Natural killer cell treated with Interleukin-12 subunit alpha and Interleukin-12 subunit beta and Interleukin-15 and Interleukin-18, amount 100 ng/mL, for 72 hours (primary cell): Measurements from ENCODE around the gene NRCAM. TPM values are rescaled to one million over a fixed set of nuclear protein-coding genes. Genes with fewer than 3 reads are reported as not detected.

Experiments
- ATAC-seq, 2 donors: fragments of 150-1000 bp; cut with Tn5 transposase in 1 of 2; sonication (Bioruptor Pico), chemical (Tn5 transposase) in 1 of 2; 2 replicates each; pipeline ENCODE4 v1.10.0; 2021
- DNase-seq: peaks from one replicate; pipeline ENCODE4 v3.0.0; 2022; ENCODE audit warnings: low spot score
- H3K27ac Mint-ChIP-seq, 2 donors: 1 replicate in 1 of 2; 2 replicates in 1 of 2; pipeline ENCODE4 v1.8.0; 2022; ENCODE audit warnings: mixed read lengths in 2 of 2, mild to moderate bottlenecking in 1 of 2, moderate library complexity in 1 of 2
- H3K27me3 Mint-ChIP-seq, 2 donors: 1 replicate in 1 of 2; 2 replicates in 1 of 2; pipeline ENCODE4 v1.8.0; 2022; ENCODE audit warnings: mixed read lengths in 2 of 2
- H3K36me3 Mint-ChIP-seq: one replicate; pipeline ENCODE4 v1.8.0; 2022; ENCODE audit warnings: mixed read lengths
- H3K4me1 Mint-ChIP-seq, 2 donors: 1 replicate in 1 of 2; 2 replicates in 1 of 2; pipeline ENCODE4 v1.8.0; 2022; ENCODE audit warnings: low read depth in 2 of 2, mixed read lengths in 2 of 2, mild to moderate bottlenecking in 1 of 2
- H3K4me3 Mint-ChIP-seq: one replicate; pipeline ENCODE4 v1.8.0; 2022; ENCODE audit warnings: mixed read lengths
- H3K9me3 Mint-ChIP-seq: 2 replicates; pipeline ENCODE4 v1.8.0; 2022; ENCODE audit warnings: mixed read lengths
- total RNA-seq, 2 donors: library from RNA; stranded (reverse); gene quantifications; one replicate each; pipeline ENCODE4 v1.2.3, GENCODE V29; 2022

The NRCAM gene
- total RNA-seq, 2 donors from 2014 or later: not detected

DNA sequence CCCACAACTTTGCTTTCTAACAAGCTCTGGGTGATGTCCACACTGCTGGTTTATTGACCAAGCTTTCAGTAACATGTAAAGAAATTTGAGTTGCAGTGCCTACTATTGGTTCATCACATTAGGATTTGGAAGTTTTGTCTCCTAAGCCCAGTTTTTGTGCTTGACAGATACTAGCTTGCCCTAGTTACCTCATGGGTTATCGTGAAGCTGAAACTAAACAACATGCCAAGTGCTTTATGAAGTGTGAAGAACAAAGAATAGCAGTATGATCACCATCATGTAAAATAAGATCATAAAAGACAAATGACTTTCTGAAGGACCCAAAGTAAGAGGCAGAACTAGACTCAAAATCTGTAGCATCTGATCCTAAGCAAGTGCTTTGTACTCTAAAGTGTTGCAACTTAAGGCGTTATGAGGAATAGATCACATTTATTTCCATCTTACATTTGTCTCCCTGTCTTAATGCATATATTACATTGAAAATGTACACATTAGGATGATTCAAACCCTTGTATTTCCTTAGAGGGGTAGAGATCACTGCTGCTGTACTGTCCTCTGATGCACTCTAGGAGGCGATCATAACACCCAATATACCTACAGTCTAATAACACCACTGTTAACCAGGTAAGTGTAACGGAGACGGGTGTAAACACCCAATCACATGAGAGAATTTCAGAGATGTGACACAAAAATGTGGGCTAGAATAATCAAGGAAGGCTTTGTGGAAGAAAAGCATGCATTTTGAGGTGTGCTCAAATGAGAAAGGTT is 71.3 kb downstream of the NRCAM start:
- peaks cover 3% of the 10 kb centered on the region for H3K9me3 Mint-ChIP-seq
- no peaks in the 10 kb centered on the region for H3K36me3 Mint-ChIP-seq
- H3K27me3 Mint-ChIP-seq: no peaks in the 10 kb centered on the region
- H3K27ac Mint-ChIP-seq: no peak overlapping the region
- H3K4me1 Mint-ChIP-seq: no peaks in the 10 kb centered on the region
- DNase-seq (no peak), ATAC-seq (no peak)
- H3K4me3 Mint-ChIP-seq: no peak overlapping the region

DNA sequence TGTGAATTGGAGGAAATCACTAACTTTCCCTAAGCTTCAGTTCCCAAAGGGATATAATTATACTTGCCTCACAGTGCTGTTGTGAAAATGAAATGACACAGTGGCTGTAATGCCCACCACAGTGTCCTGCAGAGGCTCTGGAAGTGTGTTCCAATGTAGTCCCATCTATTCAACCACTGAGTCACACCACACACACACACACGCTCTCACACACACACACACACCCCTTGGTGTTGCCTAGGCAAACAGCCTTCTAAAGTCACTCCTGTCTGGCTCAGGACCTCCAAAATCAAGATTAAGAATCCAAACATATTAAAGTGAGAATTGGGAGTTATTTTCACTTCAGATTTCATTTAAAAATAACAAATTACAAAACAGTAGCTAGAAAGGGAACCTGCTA is 73.3 kb downstream of the NRCAM start:
- no peak overlapping the region for H3K4me3 Mint-ChIP-seq
- no peak overlapping the region for H3K27ac Mint-ChIP-seq
- H3K36me3 Mint-ChIP-seq: no peaks in the 10 kb centered on the region
- DNase-seq (no peak), ATAC-seq (no peak)
- no peaks in the 10 kb centered on the region for H3K9me3 Mint-ChIP-seq
- peaks cover 2 to 12% of the 10 kb centered on the region in 2 donors for H3K27me3 Mint-ChIP-seq
- no peaks in the 10 kb centered on the region for H3K4me1 Mint-ChIP-seq

DNA sequence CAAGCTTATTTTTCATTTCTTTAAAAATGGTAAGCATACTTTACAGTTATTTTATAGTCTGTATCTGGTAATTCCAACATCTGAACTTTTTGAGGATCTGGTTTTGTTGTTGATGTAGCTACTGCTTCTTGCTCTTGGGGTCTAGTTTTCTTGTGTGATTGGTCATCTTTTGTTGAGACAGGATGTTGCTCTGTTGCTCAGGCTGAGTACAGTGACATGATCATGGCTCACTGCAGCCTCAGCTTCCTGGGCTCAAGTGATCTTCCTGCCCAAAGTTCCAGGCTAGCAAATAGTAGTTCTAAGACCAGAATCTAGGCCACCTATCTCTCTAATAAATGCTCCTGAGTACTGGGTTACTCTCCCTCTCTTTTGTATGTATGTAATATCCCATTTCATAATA is 75.7 kb downstream of the NRCAM start:
- H3K36me3 Mint-ChIP-seq: no peaks in the 10 kb centered on the region
- no peak for ATAC-seq
- peaks cover 2 to 13% of the 10 kb centered on the region in 2 donors for H3K27me3 Mint-ChIP-seq
- H3K27ac Mint-ChIP-seq: no peak overlapping the region
- H3K9me3 Mint-ChIP-seq: no peaks in the 10 kb centered on the region
- no peak overlapping the region for H3K4me3 Mint-ChIP-seq
- no peak for DNase-seq
- no peaks in the 10 kb centered on the region for H3K4me1 Mint-ChIP-seq

DNA sequence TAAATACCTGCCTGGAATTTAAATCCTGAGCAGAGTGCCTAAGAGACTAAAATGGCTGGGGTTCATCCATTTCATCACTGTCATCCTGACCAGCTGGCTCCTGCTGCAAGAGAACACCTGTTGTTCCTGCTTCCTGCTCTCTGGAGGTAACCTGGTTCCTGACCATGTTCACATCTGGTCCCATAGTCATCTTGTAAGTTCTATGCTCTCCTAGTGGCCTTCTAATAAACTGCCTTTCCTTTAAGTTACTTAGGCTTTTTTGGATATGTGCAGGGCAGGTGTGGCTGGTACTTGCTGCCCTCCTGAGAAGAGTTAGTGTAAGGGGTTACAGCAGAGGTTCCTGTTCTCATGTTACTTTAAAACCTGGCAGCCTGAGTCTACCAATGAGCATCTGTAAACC is 80.0 kb downstream of the NRCAM start:
- no peak for ATAC-seq
- peaks cover 4 to 13% of the 10 kb centered on the region in 2 donors for H3K27me3 Mint-ChIP-seq
- H3K9me3 Mint-ChIP-seq: no peaks in the 10 kb centered on the region
- H3K4me3 Mint-ChIP-seq: no peak overlapping the region
- H3K36me3 Mint-ChIP-seq: no peaks in the 10 kb centered on the region
- no peak overlapping the region for H3K27ac Mint-ChIP-seq
- DNase-seq: no peak
- no peaks in the 10 kb centered on the region for H3K4me1 Mint-ChIP-seq

DNA sequence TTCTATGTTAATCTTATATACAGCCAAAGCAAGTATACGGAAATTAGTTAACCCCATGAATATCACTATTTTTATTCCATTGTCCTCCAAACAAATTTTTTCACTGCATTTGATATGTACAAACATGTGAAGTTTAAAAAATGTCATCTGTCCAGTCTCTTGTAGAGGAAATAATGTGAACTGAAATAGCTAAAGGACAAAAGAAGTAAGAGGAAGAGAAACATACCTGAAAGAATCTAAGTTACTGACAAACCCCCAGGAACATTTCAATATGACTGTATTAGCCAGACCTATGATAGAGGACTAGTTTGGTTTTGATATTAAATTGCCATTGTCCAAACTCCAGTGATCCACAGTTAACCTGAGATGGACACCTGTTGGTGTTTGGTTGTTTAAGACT is 80.6 kb downstream of the NRCAM start:
- DNase-seq (no peak), ATAC-seq (no peak)
- H3K9me3 Mint-ChIP-seq: no peaks in the 10 kb centered on the region
- H3K36me3 Mint-ChIP-seq: no peaks in the 10 kb centered on the region
- H3K27me3 Mint-ChIP-seq: peaks cover 4 to 13% of the 10 kb centered on the region in 2 donors
- H3K4me1 Mint-ChIP-seq: no peaks in the 10 kb centered on the region
- H3K27ac Mint-ChIP-seq: no peak overlapping the region
- H3K4me3 Mint-ChIP-seq: no peak overlapping the region

DNA sequence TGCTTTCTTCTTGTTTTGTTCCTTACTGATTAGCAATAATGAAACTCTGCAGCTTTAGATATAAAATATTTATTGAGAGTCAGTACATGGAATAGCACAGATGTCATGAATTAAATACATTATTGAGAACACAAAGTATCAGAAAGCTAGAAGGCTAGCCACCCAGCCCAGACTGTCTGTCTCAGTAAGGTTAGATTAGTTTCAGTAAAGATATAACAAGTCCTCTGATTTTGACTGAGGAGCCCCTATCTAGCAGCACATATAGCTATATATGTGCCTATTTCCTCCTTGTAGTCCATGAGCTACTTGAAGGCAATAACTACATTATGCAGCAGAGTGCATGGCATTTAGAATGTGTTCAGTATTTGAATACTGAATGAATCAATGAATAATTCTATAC is 81.3 kb downstream of the NRCAM start:
- Mint-ChIP-seq H3K36me3 (no peaks in the 10 kb centered on the region), H3K4me3 (no peak overlapping the region), H3K9me3 (no peaks in the 10 kb centered on the region), H3K4me1 (no peaks in the 10 kb centered on the region), H3K27ac (no peak overlapping the region), H3K27me3 (peaks cover 4 to 13% of the 10 kb centered on the region in 2 donors)
- no peak for DNase-seq
- ATAC-seq: no peak

DNA sequence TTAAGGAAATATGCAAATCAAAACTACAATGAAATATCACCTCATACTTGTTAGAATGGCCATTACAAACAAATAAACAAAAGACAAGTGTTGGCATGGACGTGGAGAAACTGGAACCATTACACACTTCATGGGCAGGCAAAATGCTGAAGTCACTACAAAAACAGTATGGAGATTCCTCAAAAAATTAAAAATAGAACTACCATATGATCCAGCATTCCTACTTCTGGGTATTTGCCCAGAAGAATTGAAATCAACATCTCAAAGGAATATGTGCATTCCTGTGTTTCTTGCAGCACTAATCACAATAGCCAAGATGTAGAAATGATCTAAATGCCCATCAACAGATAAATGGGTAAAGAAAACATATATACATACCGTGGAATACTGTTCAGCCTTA is 83.6 kb downstream of the NRCAM start:
- Mint-ChIP-seq H3K36me3 (no peaks in the 10 kb centered on the region), H3K27ac (no peak overlapping the region), H3K9me3 (no peaks in the 10 kb centered on the region), H3K4me1 (no peaks in the 10 kb centered on the region), H3K27me3 (peaks cover 0 to 2% of the 10 kb centered on the region in 2 donors), H3K4me3 (no peak overlapping the region)
- no peak for ATAC-seq
- DNase-seq: no peak

DNA sequence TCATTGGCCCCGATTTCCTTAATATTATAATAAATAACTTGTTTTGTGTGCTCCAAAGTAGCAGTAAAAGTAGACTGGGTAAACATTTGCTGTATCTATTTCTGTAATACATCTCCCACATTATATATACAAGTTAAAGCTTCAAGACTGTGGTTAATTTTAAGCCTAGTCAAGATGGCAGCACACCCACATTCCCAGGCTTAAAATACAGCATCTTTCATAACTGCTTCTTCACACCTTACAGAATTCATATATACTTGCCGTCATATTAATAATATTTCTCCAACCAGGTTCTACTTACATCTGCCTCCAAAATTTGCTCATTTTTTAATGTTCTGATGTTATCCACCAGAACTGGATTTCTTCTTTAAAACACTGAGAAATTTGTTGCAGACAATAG is 85.6 kb downstream of the NRCAM start:
- Mint-ChIP-seq H3K4me1 (no peaks in the 10 kb centered on the region), H3K9me3 (no peaks in the 10 kb centered on the region), H3K36me3 (no peaks in the 10 kb centered on the region), H3K4me3 (no peak overlapping the region), H3K27me3 (peaks cover 0 to 2% of the 10 kb centered on the region in 2 donors), H3K27ac (no peak overlapping the region)
- DNase-seq: no peak
- ATAC-seq: no peak

DNA sequence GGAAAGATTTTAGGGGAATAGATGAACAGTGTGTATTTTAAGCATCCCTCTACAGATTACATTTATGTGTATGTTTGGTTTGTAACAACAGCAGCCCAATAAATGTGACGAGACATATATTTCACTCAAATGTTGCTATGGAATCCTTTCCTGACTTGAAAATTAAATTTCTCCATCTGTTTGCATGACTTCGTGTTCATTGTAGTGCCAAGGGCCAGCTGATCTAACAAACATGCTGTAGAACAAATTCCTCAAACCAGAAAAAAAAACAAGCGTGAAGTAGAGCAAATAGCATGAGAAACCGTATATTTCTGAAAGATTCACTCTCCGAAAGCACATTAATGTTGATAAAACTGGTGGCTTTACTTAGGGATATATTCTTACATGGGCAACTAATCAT is 87.8 kb downstream of the NRCAM start:
- Mint-ChIP-seq H3K27me3 (no peaks in the 10 kb centered on the region), H3K4me1 (no peaks in the 10 kb centered on the region), H3K4me3 (no peak overlapping the region), H3K27ac (no peak overlapping the region), H3K9me3 (no peaks in the 10 kb centered on the region), H3K36me3 (no peaks in the 10 kb centered on the region)
- no peak for DNase-seq
- no peak for ATAC-seq

DNA sequence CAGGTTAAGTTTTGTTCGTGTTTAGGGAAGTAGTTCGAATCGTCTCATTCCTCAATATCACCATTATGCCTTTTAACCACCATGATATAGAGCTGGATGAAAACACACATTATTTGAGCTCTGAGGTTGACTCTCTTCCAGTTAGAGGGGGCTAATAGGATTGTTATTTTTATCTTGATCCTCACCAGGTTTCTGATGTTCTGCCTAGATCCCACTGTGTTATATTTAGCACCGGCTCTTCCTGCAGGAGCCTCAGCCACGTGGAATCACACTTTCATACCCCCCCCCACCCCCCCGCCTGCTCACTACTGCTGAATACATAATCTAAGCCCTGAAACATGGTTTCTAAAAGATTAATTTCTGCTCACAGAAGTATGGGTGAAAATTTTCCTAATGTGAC is 88.3 kb downstream of the NRCAM start:
- Mint-ChIP-seq H3K27me3 (no peaks in the 10 kb centered on the region), H3K4me1 (no peaks in the 10 kb centered on the region), H3K9me3 (no peaks in the 10 kb centered on the region), H3K36me3 (no peaks in the 10 kb centered on the region), H3K27ac (no peak overlapping the region), H3K4me3 (no peak overlapping the region)
- ATAC-seq (no peak), DNase-seq (no peak)

DNA sequence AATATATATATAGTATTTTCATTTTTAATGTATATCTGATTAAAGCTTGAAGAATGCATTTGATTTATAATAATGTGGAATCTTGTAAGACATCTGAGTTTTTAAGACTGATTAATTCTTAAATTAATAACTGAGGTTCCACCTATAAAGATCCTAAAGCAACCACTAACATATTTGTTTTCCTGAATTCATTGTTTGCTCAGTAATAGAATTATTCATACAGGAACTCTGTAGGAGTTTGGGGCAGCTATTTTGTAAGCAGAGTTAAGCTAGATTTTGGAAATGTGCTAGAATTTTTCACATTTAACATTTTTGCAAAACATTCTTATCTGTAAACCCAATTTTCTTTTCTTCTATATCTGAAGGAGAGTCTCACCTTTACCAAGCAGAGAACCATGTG is 88.9 kb downstream of the NRCAM start:
- Mint-ChIP-seq H3K27me3 (no peaks in the 10 kb centered on the region), H3K9me3 (no peaks in the 10 kb centered on the region), H3K4me1 (no peaks in the 10 kb centered on the region), H3K36me3 (no peaks in the 10 kb centered on the region), H3K4me3 (no peak overlapping the region), H3K27ac (no peak overlapping the region)
- DNase-seq (no peak), ATAC-seq (no peak)

DNA sequence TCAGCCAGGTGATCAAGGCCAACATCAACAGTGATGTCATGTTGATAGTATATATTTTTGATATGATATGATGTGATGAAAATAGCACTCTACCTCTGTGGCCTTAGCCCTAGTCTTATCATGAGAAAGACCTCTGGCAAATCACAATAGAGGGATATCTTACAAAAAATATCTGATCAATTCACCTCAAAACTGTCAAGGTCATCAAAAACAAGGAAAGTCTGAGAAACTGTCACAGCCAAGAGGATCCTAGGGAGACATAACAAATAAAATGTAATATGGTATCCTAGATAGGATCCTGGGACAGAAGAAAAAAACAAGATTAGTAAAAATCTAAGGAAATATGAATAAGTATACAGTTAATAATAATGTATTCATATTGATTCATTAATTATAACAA is 92.6 kb downstream of the NRCAM start:
- Mint-ChIP-seq H3K27me3 (peaks cover 0 to 6% of the 10 kb centered on the region in 2 donors), H3K27ac (no peak overlapping the region), H3K36me3 (no peaks in the 10 kb centered on the region), H3K4me1 (no peaks in the 10 kb centered on the region), H3K9me3 (no peaks in the 10 kb centered on the region), H3K4me3 (no peak overlapping the region)
- no peak for DNase-seq
- no peak for ATAC-seq

DNA sequence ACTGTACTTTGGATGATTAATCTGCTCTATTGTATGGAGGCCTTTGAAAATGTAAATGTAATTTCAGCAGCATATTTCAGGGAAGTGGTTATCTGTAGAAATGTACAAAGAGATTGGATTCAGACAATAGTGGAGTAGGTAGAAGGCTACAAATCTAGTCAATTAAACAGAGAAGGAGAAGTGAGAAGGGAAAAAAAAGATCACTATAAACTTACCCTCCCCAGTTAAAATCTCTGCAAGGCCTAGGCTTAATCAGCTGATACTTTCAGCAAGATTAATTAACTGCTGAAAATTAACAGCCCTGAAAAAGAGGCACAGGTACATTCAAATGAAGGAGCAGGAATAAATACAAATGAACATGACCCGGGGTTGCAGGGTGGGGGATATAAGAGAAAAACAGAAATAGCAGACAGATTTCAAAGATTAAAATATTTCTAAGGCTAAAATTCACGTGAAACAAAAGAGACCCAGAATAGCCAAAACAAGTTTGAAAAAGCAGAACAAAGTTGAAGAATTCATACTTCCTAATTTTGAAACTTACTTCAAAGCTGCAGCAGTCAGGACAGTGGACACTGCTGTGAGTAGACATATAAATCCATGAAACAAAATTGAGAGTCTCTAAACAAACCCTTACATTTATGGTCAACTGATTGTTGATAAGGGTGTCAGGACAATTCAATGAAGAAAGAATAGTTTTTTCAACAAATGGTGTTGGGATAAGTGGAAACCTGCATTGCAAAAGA is 96.0 kb downstream of the NRCAM start:
- no peak overlapping the region for H3K4me3 Mint-ChIP-seq
- H3K27ac Mint-ChIP-seq: no peak overlapping the region
- no peaks in the 10 kb centered on the region for H3K36me3 Mint-ChIP-seq
- DNase-seq (no peak), ATAC-seq (no peak)
- no peaks in the 10 kb centered on the region for H3K4me1 Mint-ChIP-seq
- H3K27me3 Mint-ChIP-seq: peaks cover 0 to 6% of the 10 kb centered on the region in 2 donors
- H3K9me3 Mint-ChIP-seq: peaks cover 3% of the 10 kb centered on the region

DNA sequence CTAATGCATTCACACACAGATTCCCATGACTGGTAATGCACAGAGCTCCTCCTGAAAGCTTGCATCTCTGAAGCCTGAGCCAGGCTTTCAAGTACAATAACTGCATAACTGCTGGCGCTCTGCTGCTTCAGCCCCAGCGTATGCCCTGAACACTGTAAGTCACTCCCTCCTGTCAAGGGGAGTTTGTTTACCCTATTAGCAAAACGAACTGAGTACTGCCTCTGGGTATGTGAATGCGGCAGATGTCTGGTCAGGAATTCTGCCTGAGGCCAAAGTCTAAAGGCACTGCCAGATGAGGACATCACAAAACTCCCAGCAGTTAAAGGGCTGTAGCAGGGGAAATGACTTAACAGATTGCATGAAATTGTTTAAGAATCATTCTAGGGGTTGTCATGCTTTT is 97.7 kb downstream of the NRCAM start:
- no peak for ATAC-seq
- DNase-seq: no peak
- Mint-ChIP-seq H3K4me3 (no peak overlapping the region), H3K27me3 (peaks cover 0 to 13% of the 10 kb centered on the region in 2 donors), H3K9me3 (peaks cover 6% of the 10 kb centered on the region), H3K36me3 (no peaks in the 10 kb centered on the region), H3K4me1 (no peaks in the 10 kb centered on the region), H3K27ac (no peak overlapping the region)
